GM21390 (cell line): ENCODE data around the gene ZSWIM1.
"Not testable (repeated sequence)": the region's sequence is repeated elsewhere in the genome, so short reads cannot be mapped to it uniquely, and the experiment has no call there.

Experiments used
- ATAC-seq: cut with Tn5 transposase; IDR thresholded peaks from one replicate; pipeline ENCODE4 v1.9.1; 2021; ENCODE audit not compliant: unreplicated experiment

The ZSWIM1 gene

GRCh38 chr20:45925821-45926506, 44.9 kb downstream of the ZSWIM1 start:
- no peak for ATAC-seq

- ATAC-seq = no peak
These were observed 45.7 kb downstream of the ZSWIM1 start for GRCh38 chr20:45926731-45927070.

- ATAC-seq = no peak
These were observed 46.2 kb downstream of the ZSWIM1 start for GRCh38 chr20:45927071-45927878.

GRCh38 chr20:45931680-45932079, 50.7 kb downstream of the ZSWIM1 start:
- ATAC-seq = not testable (repeated sequence)

- no peak for ATAC-seq
These were observed 52.4 kb downstream of the ZSWIM1 start for GRCh38 chr20:45933266-45934045.

GRCh38 chr20:45934046-45934585, 53.1 kb downstream of the ZSWIM1 start:
- no peak for ATAC-seq
